ENCODE measurements around the gene SLC9A9. TPM values are rescaled to one million over a fixed set of nuclear protein-coding genes. Genes with fewer than 3 reads are reported as not detected.

SLC9A9 gene
- total RNA-seq, 6 experiments from 2014 or later = 1.3 to 6.3 (median 3.0) TPM

- WGBS (ENCODE audit: insufficient coverage, low coverage, low lambda C conversion rate, missing lambda C conversion rate) = 94% methylated on average over 1 of the region's 1 CpG
- ATAC-seq (no peak), DNase-seq (no peak)
- intact Hi-C loops (cut with DNase I) = no loop called here
- Histone ChIP-seq H3K4me1 (no peaks in the 10 kb centered on the region), H3K27me3 (no peaks in the 10 kb centered on the region), H3K27ac (no peak overlapping the region), H3K9me3 (no peaks in the 10 kb centered on the region), H3K36me3 (no peaks in the 10 kb centered on the region), H3K4me3 (no peak overlapping the region)
- TF ChIP-seq, protein P1, sequence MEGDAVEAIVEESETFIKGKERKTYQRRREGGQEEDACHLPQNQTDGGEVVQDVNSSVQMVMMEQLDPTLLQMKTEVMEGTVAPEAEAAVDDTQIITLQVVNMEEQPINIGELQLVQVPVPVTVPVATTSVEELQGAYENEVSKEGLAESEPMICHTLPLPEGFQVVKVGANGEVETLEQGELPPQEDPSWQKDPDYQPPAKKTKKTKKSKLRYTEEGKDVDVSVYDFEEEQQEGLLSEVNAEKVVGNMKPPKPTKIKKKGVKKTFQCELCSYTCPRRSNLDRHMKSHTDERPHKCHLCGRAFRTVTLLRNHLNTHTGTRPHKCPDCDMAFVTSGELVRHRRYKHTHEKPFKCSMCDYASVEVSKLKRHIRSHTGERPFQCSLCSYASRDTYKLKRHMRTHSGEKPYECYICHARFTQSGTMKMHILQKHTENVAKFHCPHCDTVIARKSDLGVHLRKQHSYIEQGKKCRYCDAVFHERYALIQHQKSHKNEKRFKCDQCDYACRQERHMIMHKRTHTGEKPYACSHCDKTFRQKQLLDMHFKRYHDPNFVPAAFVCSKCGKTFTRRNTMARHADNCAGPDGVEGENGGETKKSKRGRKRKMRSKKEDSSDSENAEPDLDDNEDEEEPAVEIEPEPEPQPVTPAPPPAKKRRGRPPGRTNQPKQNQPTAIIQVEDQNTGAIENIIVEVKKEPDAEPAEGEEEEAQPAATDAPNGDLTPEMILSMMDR (IDR thresholded peaks at IDR 0.05) = no peak
Observed at GRCh38 chr3:143531101-143531500, 317.2 kb downstream of the SLC9A9 start.

- DNase-seq (no peak), ATAC-seq (no peak)
- WGBS (ENCODE audit: insufficient coverage, low coverage, low lambda C conversion rate, missing lambda C conversion rate) = 67% methylated on average over 3 of the region's 3 CpGs
- Histone ChIP-seq H3K36me3 (no peaks in the 10 kb centered on the region), H3K4me1 (no peaks in the 10 kb centered on the region), H3K27ac (no peak overlapping the region), H3K27me3 (no peaks in the 10 kb centered on the region), H3K4me3 (no peak overlapping the region), H3K9me3 (no peaks in the 10 kb centered on the region)
- intact Hi-C loops (cut with DNase I) = no loop called here
- no peak for TF ChIP-seq POLR2A (IDR thresholded peaks at IDR 0.05)
- TF ChIP-seq, protein P1 (IDR thresholded peaks at IDR 0.05) = no peak
Observed at GRCh38 chr3:143529798-143530197, 318.5 kb downstream of the SLC9A9 start.

DNA sequence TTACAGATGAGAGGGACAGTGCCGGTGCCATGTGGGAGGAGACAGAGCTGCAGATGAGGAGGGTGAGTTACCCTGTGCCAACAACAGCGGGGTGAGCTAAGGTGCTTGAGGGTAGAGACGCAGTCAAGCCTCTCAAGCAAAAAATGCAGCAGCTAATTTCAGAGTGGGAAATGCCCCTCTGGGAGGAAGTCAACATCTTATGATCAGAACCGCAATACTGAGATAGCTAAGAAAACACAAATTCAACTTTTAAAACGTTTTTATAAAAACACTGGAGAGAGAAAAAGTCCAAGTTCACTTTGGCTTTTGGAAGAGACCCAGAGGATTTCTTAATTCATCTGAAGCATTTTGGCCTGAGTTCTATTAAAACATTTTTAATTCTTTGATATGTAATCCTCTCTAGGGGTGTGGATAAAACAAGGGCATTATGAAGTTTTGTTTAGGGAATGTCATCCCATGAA, 319.2 kb downstream of the SLC9A9 start:
- WGBS (ENCODE audit: insufficient coverage, low coverage, low lambda C conversion rate, missing lambda C conversion rate) = 40% methylated on average over 5 of the region's 5 CpGs
- Histone ChIP-seq H3K27ac (no peak overlapping the region), H3K4me1 (no peaks in the 10 kb centered on the region), H3K36me3 (no peaks in the 10 kb centered on the region), H3K4me3 (no peak overlapping the region), H3K9me3 (no peaks in the 10 kb centered on the region), H3K27me3 (no peaks in the 10 kb centered on the region)
- ATAC-seq (peak in 3 of 4 donors; percentile 40 to 58 (median 57)), DNase-seq (peak in 1 of 3 donors; percentile 51)
- TF ChIP-seq, protein P1 (IDR thresholded peaks at IDR 0.05) = no peak
- no peak for TF ChIP-seq POLR2A (IDR thresholded peaks at IDR 0.05)
- intact Hi-C loops (cut with DNase I) = no loop called here

- H3K4me1 ChIP-seq = no peaks in the 10 kb centered on the region
- ATAC-seq = no peak
- intact Hi-C loops (cut with DNase I) = no loop called here
- H3K9me3 ChIP-seq = no peaks in the 10 kb centered on the region
- DNase-seq = no peak
- H3K27ac ChIP-seq = no peak overlapping the region
- no peaks in the 10 kb centered on the region for H3K27me3 ChIP-seq
- TF ChIP-seq, protein P1 (IDR thresholded peaks at IDR 0.05) = no peak
- no peak for TF ChIP-seq POLR2A (IDR thresholded peaks at IDR 0.05)
- WGBS (ENCODE audit: insufficient coverage, low coverage, low lambda C conversion rate, missing lambda C conversion rate) = 50% methylated on average over 1 of the region's 1 CpG
- H3K36me3 ChIP-seq = no peaks in the 10 kb centered on the region
- no peak overlapping the region for H3K4me3 ChIP-seq
Observed at GRCh38 chr3:143526011-143526545, 322.2 kb downstream of the SLC9A9 start.

GRCh38 chr3:143525408-143525807, 322.9 kb downstream of the SLC9A9 start:
- no peaks in the 10 kb centered on the region for H3K27me3 ChIP-seq
- no peak for DNase-seq
- WGBS (ENCODE audit: insufficient coverage, low coverage, low lambda C conversion rate, missing lambda C conversion rate) = 79% methylated on average over 2 of the region's 2 CpGs
- intact Hi-C loops (cut with DNase I) = no loop called here
- no peak overlapping the region for H3K4me3 ChIP-seq
- TF ChIP-seq POLR2A (IDR thresholded peaks at IDR 0.05) = no peak
- TF ChIP-seq, protein P1 (IDR thresholded peaks at IDR 0.05) = no peak
- no peaks in the 10 kb centered on the region for H3K36me3 ChIP-seq
- ATAC-seq = no peak
- no peak overlapping the region for H3K27ac ChIP-seq
- no peaks in the 10 kb centered on the region for H3K4me1 ChIP-seq
- H3K9me3 ChIP-seq = no peaks in the 10 kb centered on the region

Measured in right lobe of liver (tissue), 6 donors.